CD4-positive, alpha-beta T cell treated with Interferon alpha-2 for 1 hour (primary cell): ENCODE results near the gene VSX2.

Source experiments
- DNase-seq, 2 donors: peaks; one replicate each; pipeline ENCODE4 v3.0.0-alpha.2; 2020 to 2022

VSX2 gene

DNA sequence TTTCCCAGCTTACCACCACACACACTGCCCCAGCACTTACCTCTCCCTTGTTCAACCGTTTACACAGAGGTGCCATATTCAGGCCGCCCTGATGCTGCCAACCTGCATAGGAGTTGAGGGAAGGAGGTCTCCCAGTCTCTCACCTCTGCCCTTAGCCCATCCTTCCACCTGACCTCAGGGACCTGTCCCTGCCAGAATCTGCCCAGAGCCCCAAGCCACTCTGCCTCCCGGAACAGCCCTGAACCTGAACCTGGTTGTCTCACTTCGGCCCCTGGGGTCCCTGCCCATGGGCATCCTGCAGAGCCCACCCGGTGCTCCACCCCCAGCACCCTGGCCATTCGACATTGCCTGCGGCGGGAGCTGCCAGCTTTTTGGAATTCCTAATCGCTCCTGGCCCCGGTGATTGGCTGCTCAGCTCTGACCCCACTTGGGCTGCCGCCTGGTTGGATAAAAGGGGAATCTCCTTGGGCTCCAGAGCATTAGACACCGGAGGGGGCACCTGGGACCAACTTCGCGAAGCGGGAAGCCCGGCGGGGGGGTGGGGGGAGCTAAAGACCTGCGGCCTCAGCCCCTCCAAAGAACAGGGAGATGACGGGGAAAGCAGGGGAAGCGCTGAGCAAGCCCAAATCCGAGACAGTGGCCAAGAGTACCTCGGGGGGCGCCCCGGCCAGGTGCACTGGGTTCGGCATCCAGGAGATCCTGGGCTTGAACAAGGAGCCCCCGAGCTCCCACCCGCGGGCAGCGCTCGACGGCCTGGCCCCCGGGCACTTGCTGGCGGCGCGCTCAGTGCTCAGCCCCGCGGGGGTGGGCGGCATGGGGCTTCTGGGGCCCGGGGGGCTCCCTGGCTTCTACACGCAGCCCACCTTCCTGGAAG is at the start of gene VSX2:
VSX2 (plus strand) TSS at position 476 of the 874 bp plus-strand sequence; CDS start at position 589, 113 bp downstream.
- DNase-seq = no peak

- no peak for DNase-seq
Observed at GRCh38 chr14:74190927-74191575, 48.2 kb upstream of the VSX2 start.

DNA sequence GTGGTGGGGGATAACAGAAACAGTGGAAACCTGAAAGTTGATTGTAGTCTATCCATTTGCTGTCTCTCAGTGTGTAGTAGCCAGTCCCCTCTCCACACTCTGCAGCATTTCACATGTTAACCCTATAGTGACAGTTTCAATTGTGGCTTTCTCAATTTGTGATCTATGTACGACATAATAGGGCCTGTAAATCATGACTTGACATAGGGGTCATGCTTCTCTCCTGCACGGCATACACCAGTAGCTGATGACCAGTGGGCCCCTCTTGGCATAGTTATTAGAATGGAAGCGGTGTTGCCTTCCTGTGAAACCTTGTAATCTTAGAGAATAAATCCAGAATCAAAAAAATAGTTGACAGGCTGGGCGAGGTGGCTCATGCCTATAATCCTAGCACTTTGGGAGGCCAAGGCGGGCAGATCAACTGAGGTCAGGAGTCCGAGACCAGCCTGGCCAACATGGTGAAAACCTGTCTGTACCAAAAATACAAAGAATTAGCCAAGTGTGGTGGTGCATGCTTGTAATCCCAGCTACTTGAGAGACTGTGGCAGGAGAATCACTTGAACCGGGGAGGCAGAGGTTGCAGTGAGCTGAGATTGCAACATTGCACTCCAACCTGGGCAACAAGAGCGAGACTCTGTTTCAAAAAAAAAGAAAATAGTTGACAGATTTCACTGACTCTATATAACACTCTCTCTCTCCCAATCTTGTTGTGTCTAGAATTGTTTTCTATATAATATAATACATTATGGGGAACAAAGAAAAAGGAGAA is 44.6 kb upstream of the VSX2 start:
- DNase-seq = no peak

DNA sequence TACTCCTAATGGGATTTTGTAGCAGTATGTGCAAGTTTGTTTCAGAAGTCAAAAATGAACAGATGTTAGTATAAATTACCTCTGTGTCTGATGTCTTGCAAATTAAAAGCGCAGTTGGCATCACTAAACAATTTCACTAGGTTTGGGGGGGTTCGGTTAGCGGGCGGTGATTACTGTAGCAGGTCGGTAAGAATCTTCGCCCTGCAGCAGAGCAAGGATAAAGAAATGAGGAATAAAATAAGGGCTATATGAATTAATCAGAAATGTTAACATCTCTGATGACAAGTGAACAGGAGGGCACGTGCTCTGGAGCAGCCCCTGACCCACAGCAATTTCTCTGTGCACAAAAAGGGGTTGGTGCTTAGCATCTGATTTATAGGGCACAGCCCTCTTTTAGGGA is 43.6 kb upstream of the VSX2 start:
- no peak for DNase-seq

- DNase-seq = no peak
Observed at GRCh38 chr14:74198441-74199234, 40.6 kb upstream of the VSX2 start.

DNA sequence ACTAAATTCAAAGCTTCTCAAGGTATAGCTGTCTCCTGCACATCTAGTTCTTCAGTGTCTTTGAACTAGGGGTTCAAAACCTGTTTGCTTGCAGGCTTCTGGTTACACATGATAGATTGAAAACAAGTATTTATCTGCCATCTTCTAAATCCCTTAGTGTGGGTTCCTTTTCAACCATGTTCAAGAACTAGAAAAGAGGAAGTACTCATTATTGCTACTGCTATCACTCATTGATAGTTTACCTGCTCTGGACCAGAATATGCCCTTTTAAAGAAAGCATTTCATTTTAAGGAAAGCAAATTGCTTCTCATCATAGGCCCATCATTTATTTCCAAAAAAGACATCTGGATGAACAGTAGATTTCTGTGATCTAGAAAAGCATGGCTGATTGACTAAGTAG is 37.1 kb upstream of the VSX2 start:
- DNase-seq = no peak

GRCh38 chr14:74203639-74204038 is 35.6 kb upstream of the VSX2 start:
- DNase-seq = no peak

DNA sequence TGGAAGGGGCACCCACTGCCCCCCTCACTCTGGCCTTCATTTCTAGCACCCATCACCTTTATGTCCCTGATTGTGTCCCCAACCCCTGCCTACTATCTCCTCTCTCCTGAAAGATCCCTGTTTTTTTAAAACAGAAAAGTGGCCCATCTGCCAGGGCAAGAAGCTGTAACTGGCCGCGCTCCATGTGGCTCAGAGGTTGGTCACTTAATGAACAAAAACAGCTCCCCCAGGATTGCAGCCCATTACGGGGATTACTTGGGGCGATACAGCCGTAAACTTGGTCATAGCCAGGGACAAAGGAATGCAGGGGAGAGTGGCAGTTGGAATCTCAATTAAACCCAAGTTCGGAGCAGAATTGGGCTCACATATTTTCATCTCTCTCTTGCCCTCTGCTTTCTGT is 34.8 kb upstream of the VSX2 start:
- DNase-seq = no peak

DNA sequence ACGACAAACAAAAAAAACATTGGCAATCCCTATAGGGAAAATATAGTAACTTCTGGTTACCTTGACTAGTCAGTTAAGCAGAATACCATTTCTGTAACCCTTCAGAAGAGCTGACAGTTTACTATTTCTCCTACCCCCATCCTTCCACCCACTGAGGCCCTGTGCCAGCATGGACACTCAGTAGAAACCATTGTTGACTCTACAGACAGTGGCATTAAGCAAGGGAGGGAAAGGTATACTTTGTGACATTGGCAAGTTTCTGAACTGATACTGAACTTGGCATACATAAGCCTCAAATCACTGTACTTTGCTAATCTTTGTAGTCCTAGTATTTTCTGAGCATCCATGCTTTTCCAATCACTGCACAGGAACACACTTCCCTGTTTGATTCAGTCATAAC is 33.4 kb upstream of the VSX2 start:
- DNase-seq = no peak

GRCh38 chr14:74207943-74208342 is 31.3 kb upstream of the VSX2 start:
- DNase-seq = no peak

- no peak for DNase-seq
Observed at GRCh38 chr14:74208642-74209041, 30.6 kb upstream of the VSX2 start.

DNA sequence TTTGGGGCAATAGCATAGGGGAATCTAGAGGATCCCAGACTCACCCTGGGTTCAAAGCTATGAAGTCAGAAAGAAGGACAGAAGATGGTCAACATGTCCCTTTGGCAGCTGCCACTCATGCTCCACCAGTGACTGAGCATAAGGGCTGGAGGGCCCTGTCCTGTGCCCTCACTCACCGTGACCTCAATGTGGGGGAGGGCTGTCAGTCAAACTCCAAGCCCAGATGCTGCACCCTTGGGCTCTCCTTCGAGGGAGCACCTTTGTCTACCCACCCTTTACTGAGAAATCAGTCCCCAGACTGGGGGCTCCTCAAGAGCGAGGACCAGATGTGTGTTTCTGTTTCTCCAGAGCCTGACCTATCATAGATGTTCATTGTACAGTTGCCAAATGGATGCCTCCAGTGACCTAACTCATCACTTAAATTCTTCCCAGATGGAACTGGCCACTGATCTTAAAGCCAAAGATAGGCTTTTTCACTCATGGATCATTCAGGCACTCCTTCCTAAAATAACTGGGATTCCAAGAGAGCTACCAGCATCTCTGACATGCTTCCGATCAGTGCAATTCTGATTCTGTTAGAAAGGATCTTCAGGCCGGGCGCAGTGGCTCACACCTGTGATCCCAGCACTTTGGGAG is 27.2 kb upstream of the VSX2 start:
- DNase-seq = no peak

DNA sequence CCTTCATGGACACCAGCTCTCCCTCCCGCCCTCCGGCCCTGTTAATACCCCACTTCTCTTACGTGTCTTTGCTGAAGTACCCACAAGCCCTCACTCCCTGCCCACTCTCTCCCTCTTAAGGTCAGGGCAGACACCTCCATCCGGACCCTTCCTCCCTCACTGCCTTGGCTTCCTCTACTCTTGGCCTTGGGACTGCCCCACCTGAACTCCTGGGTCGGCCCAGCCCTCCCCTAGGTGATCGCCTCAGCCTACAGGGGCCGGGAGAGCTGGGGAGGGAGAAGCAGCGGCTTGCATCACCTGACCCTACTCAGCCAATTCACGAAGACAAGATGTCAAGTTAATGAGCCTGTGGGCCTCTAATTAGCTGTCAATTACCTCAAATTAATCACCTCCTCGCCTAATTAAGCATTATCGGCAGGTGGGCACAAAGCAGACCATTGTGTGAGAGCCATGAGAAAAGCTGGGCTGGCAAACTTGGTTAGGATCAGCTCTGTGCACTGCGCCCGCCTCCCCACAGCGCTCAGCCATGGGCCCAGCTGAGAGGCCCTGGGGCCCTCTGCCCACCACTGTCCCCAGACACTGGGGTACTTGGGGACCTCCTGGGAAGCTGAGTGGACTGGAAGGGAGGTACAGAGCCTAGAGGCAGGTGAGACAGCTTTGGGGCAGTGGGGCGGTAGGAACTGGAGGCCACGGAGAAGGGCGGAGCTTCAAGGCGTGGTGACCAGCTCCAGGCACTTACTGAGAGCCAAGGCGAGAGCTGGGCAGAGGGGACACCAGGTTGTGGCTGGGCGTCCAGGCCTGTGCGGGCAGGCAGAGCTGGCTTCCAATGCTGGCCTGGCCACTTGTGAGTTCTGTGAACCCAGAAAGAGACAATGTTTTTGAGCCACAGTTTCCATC is 25.1 kb upstream of the VSX2 start:
- DNase-seq = no peak

DNA sequence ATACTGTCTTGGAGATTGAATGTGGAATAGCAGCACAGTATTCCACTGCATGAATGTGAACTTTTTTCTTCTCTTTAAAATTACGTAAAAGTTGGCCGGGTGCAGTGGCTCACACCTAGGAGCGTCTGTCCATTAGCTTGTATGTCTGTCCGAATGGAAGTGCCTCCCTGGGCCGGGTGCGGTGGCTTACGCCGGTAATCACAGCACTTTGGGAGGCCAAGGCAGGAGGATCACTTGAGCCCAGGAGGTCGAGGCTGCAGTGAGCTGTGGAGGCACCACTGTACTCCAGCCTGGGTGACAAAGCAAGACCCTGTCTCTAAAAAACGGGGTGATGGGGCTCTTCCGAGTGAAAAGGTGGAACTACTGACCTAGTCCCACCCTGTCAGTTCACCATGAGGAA is 22.6 kb upstream of the VSX2 start:
- DNase-seq = no peak

DNA sequence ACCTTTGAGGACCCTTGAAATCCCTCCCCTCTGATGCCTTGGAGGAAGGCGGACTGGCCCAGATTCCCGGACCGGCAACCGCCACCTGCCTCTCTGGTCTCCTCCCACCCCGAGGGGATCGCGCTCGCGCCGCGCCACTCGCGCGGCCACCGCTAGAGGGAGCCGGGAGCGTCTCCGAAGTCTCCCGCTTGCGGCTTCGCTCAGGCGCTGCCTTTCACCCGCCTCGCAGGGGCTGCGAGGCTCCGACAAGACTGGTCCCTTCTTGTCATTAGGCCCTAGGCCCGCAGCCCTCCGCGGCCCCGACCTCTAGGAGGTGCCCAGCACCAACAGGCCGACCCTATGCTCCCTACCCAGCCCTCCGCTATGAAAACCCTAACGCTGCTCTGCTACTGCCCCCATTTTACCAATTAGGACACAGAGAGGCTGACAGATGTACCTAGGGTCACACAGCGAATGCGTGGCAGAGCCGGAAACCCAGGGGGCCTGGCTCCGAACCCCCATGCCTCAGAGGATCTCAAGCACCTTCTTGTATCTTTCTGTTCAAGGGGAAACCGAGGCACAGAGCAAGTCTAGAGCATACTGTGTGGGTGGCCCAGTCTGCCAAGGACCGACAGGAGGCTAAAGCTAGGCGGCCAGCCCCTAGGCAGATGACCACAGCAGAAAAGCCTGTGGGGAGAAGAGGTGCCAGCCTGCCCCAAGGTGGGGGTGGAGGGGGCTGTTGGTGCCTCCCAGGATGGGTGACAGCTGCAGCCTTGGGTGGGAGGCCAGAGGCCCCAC is 21.4 kb upstream of the VSX2 start:
- DNase-seq = peak; percentile 62 to 71

GRCh38 chr14:74218462-74218861 is 20.8 kb upstream of the VSX2 start:
- DNase-seq = no peak

- no peak for DNase-seq
Observed at GRCh38 chr14:74219277-74220205, 19.7 kb upstream of the VSX2 start.

- no peak for DNase-seq
Observed at GRCh38 chr14:74220991-74221390, 18.3 kb upstream of the VSX2 start.

DNA sequence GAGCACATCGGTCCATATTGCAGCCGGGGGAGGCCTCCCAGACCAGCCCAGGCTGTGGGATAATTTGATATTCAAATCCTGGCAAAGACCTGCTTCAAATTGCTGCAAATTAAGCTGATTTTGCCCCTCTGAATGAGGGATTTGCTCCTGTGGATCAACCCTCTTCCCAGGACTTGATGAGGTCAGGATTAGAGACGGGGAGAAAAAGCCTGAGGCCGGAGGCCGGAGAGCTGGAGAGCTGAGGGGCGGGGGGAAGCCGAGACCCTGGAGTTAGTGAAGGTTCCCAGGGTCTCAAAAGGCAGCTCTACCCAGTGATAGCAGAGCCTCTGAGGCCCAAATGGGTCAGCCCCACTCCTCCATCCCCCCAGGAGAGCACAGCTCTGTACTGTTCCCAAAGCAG is 17.5 kb upstream of the VSX2 start:
- DNase-seq = no peak
